WTC11 (cell line): ENCODE measurements around the gene RTKN2. TPM values are rescaled to one million over a fixed set of nuclear protein-coding genes. Genes with fewer than 3 reads are reported as not detected.

Experiments
- ATAC-seq: fragments of 200-7000 bp; cut with Tn5 transposase; 2 replicates; pipeline ENCODE4 v1.10.0; 2021; ENCODE audit warnings: mild to moderate bottlenecking, moderate library complexity
- CTCF ChIA-PET: fragments of 300-600 bp; sonication (Branson Sonifier 250); formaldehyde crosslinking; loops from one replicate; lab custom pipeline; 2021; ENCODE audit warnings: antibody characterized with exemption; lab: Charles Lee
- POLR2A ChIA-PET: fragments of 350-600 bp; sonication (Branson Sonifier 250); formaldehyde crosslinking; loops from one replicate; lab custom pipeline; 2021; ENCODE audit warnings: antibody characterized with exemption; lab: Charles Lee
- DNase-seq: peaks from one replicate; pipeline ENCODE4 v3.0.0; 2021; ENCODE audit warnings: low spot score
- H3K27ac Mint-ChIP-seq: 2 replicates; pipeline ENCODE4 v1.8.0; 2021; ENCODE audit warnings: mixed read lengths
- H3K27me3 Mint-ChIP-seq: 2 replicates; pipeline ENCODE4 v1.8.0; 2021; ENCODE audit warnings: low read depth, mild to moderate bottlenecking, moderate library complexity, mixed read lengths
- H3K36me3 Mint-ChIP-seq: 2 replicates; pipeline ENCODE4 v1.8.0; 2021; ENCODE audit warnings: mixed read lengths
- H3K4me1 Mint-ChIP-seq: 2 replicates; pipeline ENCODE4 v1.8.0; 2022; ENCODE audit warnings: mixed read lengths
- H3K4me3 Mint-ChIP-seq: 2 replicates; pipeline ENCODE4 v1.8.0; 2021; ENCODE audit warnings: mild to moderate bottlenecking, moderate library complexity, mixed read lengths
- H3K9me3 Mint-ChIP-seq: 2 replicates; pipeline ENCODE4 v1.8.0; 2021; ENCODE audit warnings: mixed read lengths
- ATF3 ChIP-seq: sonication (generic); formaldehyde crosslinking; conservative IDR thresholded peaks from 2 replicates; pipeline ENCODE4 v1.8.1; 2022; ENCODE audit warnings: mild to moderate bottlenecking, missing genetic modification reagents
- CDX4 ChIP-seq: fragments of 250-450 bp; sonication (Bioruptor Pico); IDR thresholded peaks from 2 replicates; pipeline ENCODE4 v1.9.0; 2021; ENCODE audit warnings: moderate library complexity, mild to moderate bottlenecking, inconsistent platforms, borderline replicate concordance
- CTCF ChIP-seq: fragments of 200-600 bp; IDR thresholded peaks from 2 replicates; pipeline ENCODE4 v1.8.0; 2022; ENCODE audit warnings: antibody characterized with exemption
- ERG ChIP-seq: fragments of 250-450 bp; sonication (Bioruptor Pico); IDR thresholded peaks from 2 replicates; pipeline ENCODE4 v1.8.0; 2021; ENCODE audit warnings: mild to moderate bottlenecking
- GTF2I ChIP-seq: fragments of 250-450 bp; sonication (Bioruptor Pico); conservative IDR thresholded peaks from 2 replicates; pipeline ENCODE4 v1.4.0; 2021; ENCODE audit warnings: mild to moderate bottlenecking
- IRF1 ChIP-seq: sonication (generic); formaldehyde crosslinking; IDR thresholded peaks from 2 replicates; pipeline ENCODE4 v1.8.0; 2023; ENCODE audit warnings: missing genetic modification reagents
- JUN ChIP-seq: sonication (generic); formaldehyde crosslinking; IDR thresholded peaks from 2 replicates; pipeline ENCODE4 v1.8.0; 2023; ENCODE audit warnings: mild to moderate bottlenecking, missing genetic modification reagents
- PRRX2 ChIP-seq: fragments of 250-450 bp; sonication (Bioruptor Pico); IDR thresholded peaks from 2 replicates; pipeline ENCODE4 v1.8.0; 2021; ENCODE audit warnings: mild to moderate bottlenecking
- RORB ChIP-seq: fragments of 250-450 bp; sonication (Bioruptor Pico); IDR thresholded peaks from 2 replicates; pipeline ENCODE4 v1.9.0; 2021; ENCODE audit warnings: mild to moderate bottlenecking
- SMAD3 ChIP-seq: sonication (generic); formaldehyde crosslinking; IDR thresholded peaks from 2 replicates; pipeline ENCODE4 v1.8.0; 2022; ENCODE audit warnings: missing genetic modification reagents, mild to moderate bottlenecking, borderline replicate concordance
- TEAD4 ChIP-seq: sonication (generic); formaldehyde crosslinking; IDR thresholded peaks from 2 replicates; pipeline ENCODE4 v1.8.0; 2022; ENCODE audit warnings: mild to moderate bottlenecking, missing genetic modification reagents
- ZBTB21 ChIP-seq: sonication (generic); formaldehyde crosslinking; IDR thresholded peaks from 2 replicates; pipeline ENCODE4 v1.8.1; 2023; ENCODE audit warnings: mild to moderate bottlenecking, missing genetic modification reagents, borderline replicate concordance
- ZMAT4 ChIP-seq: fragments of 250-450 bp; sonication (Bioruptor Pico); IDR thresholded peaks from 2 replicates; pipeline ENCODE4 v1.9.0; 2021; ENCODE audit warnings: mild to moderate bottlenecking
- ZNF281 ChIP-seq: sonication (generic); formaldehyde crosslinking; IDR thresholded peaks from 2 replicates; pipeline ENCODE4 v1.8.0; 2023; ENCODE audit warnings: mild to moderate bottlenecking, missing genetic modification reagents
- ZNF423 ChIP-seq: fragments of 250-450 bp; sonication (Bioruptor Pico); IDR thresholded peaks from 2 replicates; pipeline ENCODE4 v2.1.2; 2022; ENCODE audit warnings: mild to moderate bottlenecking, moderate library complexity
- ZNF532 ChIP-seq: fragments of 250-450 bp; sonication (Bioruptor Pico); IDR thresholded peaks from 2 replicates; pipeline ENCODE4 v1.9.0; 2021; ENCODE audit warnings: mild to moderate bottlenecking, borderline replicate concordance
- total RNA-seq: library from RNA; stranded (reverse); gene quantifications from 3 replicates; pipeline ENCODE4 v1.2.3, GENCODE V29; 2021

The RTKN2 gene
- total RNA-seq, 1 experiment from 2014 or later = 20.5 TPM

GRCh38 chr10:62189131-62189530 lies 79.5 kb downstream of the RTKN2 start:
- Mint-ChIP-seq H3K27ac (no peak overlapping the region), H3K4me1 (peaks cover 28% of the 10 kb centered on the region), H3K9me3 (no peaks in the 10 kb centered on the region), H3K36me3 (peaks cover 15% of the 10 kb centered on the region), H3K27me3 (no peaks in the 10 kb centered on the region), H3K4me3 (no peak overlapping the region)
- ATAC-seq = no peak
- CTCF ChIA-PET = interaction anchor here (0.7 kb wide), 1 partner anchor 968 kb away, joined by 3 read pairs; no protein-coding TSS in a partner anchor
- DNase-seq = no peak
- TF ChIP-seq PRRX2 (CRISPR knock-in tag) (no peak), ZMAT4 (CRISPR knock-in tag) (no peak), SMAD3 (CRISPR knock-in tag) (no peak), CDX4 (no peak), CTCF (no peak), JUN (CRISPR knock-in tag) (no peak), ZNF423 (CRISPR knock-in tag) (no peak), ZBTB21 (CRISPR knock-in tag) (no peak), RORB (CRISPR knock-in tag) (no peak), ZNF532 (CRISPR knock-in tag) (no peak), ZNF281 (CRISPR knock-in tag) (no peak), ERG (CRISPR knock-in tag) (no peak), TEAD4 (CRISPR knock-in tag) (no peak), IRF1 (no peak), ATF3 (no peak), GTF2I (CRISPR knock-in tag) (no peak)
- POLR2A ChIA-PET = no interaction called here
